GM18505 (cell line): Measurements from ENCODE around the gene SV2C.
"Not testable (repeated sequence)": the region's sequence is repeated elsewhere in the genome, so short reads cannot be mapped to it uniquely, and the experiment has no call there.

ENCODE experiments used
- ATAC-seq: cut with Tn5 transposase; IDR thresholded peaks from one replicate; pipeline ENCODE4 v1.9.1; 2021; ENCODE audit not compliant: unreplicated experiment
- POLR2A ChIP-seq: IDR thresholded peaks from 4 replicates; pipeline ENCODE4 v1.6.1; 2011; ENCODE audit warnings: borderline replicate concordance; ENCODE audit not compliant: insufficient read depth, insufficient read length; ENCODE audit errors: extremely low read depth

Gene SV2C

DNA sequence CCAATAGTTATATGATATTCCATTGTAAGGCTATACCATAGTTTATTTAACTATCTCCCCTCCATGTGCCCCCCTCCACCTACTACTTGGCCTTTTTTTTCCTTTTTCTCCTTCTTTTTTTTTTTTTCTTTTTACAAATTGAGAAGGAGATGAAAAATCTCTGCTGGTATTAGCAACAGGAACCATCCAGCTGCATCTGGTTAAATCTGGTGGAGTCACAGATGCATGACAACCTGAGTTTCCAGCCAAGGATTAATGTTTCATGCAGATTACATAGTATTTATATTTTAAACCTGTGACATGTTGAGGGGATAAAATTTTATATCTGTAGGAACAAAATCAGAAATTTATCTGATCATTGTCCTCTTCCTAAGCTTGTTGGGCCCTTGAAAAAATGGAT is 191.4 kb downstream of the SV2C start:
- no peak for TF ChIP-seq POLR2A
- ATAC-seq = no peak

DNA sequence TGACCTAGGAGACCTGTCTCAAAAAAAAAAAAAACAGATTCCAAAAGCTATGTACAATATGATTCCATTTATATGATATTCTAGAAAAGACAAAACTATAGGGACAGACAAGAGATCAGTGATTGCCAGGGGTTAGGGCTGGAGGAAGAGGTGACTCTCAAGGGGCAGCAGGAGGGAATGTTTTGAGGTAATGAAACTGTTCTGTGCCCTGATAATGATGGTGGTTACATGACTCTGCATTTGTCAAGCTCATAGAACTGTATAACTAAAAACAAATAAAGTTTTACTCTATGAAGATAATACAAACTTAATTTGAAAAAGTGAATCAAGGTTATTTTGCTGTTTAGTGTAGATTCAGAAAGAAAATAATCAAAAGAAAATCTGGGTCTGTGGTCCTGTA is 194.6 kb downstream of the SV2C start:
- TF ChIP-seq POLR2A = no peak
- ATAC-seq = no peak

DNA sequence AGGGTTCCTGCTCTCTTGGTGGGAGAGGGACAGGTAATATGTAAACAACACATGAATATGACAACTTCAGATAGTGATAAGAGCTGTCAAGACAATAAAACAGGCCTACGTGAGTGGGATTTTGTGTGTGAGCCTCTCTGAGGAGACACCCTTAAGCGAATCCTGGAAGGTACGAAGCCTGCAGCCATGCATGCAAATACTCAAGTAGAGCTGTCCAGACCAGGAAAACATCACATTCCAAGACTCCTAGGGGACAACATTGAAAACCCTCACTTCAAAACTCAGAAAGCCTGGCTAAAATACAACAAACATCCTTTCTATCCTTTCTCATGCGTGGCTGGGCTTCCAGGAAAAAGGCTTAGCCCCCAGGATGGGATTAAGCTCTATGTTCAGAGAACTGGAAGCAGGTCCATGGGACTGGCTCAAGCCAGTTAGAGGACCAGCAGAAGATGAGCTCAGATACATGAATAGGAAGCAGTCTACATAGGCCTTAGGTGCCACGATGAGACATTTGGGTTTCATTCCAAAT is 195.1 kb downstream of the SV2C start:
- TF ChIP-seq POLR2A = no peak
- no peak for ATAC-seq

DNA sequence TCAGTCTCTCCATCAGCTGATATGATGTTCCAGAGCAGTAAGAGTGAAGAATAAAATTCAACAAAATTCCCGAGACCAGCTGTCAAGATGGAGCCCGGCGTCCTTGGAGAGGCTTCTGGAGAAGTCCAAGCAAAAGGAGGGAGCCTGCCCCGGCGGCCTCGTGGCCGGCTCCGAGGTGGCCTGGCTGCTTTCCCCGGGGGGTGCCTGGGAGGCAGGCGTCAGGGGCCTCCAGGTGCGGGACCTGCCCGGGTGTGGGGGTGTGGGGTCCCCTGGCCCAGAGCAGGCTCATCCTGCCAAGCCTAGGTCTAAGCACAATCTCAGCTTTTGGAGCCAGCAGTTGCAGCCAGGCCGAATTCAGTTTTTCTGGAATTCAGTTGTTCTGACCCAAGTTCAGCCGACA is 197.3 kb downstream of the SV2C start:
- no peak for TF ChIP-seq POLR2A
- no peak for ATAC-seq

DNA sequence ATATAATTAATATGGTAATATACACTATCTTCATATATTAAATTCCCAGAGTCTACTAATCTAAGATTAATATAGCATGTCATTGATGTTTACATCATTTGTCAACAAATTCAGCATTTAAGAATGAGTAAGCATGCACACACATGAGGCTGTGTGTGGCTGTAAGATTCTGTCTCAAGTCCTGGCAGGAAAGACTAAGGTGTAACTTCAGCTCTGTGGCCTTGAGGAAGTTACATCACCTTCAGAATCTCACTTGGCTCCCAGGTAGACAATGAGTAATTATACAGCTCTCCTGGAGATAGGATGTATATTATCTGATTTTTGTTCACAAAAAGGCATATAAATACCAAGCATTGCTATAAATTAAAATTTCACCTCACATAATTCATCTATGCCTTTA is 200.5 kb downstream of the SV2C start:
- ATAC-seq = no peak
- TF ChIP-seq POLR2A = no peak

DNA sequence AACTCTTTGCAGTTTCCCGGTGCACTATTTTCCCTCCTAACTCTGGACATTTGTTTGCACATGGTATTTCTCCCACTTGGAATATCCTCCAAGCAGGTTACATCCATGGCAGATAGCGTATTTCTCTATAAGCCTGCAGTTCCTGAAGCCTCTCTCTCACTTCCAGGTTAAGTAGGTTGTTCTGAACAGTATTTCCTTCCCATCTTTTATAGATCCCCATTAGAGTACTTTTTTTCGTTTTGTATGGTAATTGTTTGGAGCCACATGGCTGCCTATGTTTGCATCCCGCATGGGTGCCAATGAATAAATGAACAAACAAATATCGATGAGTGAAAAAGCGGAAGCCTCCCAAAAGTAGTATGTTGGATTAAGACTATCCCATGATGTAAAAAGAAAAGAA is 206.5 kb downstream of the SV2C start:
- no peak for ATAC-seq
- TF ChIP-seq POLR2A = no peak

DNA sequence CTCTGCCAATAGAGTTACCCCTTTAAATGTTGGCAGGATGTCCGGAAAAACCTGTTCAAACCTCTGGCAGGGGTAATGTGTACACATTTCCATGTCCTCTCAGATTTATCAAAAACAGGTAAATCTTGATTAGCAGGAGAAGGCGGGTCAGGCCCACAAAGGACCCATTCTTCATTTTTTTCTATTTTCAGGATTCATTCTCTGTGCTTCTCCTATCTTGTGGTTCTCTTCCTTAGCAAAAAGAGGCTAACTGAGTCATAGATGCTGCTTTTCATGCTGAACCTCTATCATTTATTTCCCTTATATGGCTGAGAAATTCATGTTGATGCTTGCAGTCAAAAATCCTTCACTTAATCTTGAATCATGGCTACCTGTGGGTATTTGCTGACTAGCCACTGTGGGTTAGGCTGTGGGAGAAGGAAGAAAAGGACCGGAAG is 207.2 kb downstream of the SV2C start:
- no peak for TF ChIP-seq POLR2A
- no peak for ATAC-seq

DNA sequence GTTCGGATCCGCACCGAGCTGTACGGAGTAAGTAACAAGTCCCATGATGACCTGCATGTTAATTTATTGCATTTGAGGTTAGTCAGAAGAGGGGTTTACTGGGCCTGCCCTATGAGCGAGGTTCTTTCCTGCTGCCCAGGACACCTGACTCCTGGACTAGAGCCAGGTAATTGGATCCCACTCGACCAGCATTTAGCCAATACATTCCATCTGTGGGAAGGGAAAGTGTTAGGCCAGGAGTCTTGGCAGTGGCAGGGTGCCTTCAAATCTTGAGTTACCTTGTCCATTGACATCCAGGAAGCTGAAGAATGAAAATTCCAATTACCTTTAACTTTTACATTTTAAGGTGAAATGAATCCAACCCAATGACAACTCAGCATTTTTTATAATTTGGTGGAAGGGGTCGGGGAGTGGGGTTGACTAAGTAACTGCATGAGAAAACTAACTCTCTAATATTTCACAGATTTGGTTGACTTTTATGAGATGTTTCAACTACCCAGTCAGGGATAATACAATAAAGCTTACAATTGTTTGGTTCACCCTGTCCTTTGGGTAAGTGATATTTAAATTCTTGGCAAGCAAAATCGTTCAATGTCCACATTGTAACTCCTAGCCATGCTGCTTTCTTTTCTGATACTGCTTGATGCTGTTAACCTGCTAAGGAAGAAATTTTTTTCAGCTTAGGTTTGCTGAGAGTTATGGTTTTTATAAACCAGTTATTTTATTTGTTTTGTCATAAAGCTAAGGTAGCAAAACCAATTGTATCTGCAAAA is 208.3 kb downstream of the SV2C start:
- ATAC-seq = no peak

DNA sequence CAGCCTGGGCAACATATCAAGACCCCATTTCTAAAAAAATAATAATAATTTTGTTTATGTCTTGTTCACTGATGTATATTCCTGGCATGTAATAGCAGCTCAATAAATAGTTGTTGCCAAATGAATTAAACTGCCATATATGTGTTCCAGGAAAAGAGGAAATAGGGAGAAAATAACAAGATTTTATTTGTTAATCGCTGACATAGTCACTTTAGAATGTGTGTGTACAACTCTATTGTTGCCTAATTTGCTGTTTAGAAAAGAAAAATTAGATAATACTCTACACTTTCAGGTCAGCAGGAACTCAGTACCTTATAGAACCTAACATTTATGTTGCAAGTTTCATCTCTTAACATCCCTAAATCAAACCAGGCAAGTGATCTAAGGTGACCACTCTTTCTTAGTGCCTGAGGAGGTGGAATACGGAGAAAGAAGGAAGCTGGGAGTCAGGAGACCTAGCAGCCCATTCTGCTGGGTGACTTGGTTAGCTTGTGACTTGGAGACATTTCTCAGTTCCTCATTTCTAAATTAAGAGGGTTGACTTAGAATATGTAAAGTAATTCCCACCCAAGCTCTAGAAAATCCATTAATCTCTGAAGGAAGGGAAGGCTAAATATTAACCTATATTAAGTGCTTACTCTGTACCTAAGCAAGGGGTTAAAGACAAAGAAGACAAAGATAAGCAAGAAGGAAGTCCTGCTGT is 209.6 kb downstream of the SV2C start:
- ATAC-seq = no peak
- no peak for TF ChIP-seq POLR2A

More for the DNA sequence above, 208.3 kb downstream of the SV2C start:
- no peak for TF ChIP-seq POLR2A

DNA sequence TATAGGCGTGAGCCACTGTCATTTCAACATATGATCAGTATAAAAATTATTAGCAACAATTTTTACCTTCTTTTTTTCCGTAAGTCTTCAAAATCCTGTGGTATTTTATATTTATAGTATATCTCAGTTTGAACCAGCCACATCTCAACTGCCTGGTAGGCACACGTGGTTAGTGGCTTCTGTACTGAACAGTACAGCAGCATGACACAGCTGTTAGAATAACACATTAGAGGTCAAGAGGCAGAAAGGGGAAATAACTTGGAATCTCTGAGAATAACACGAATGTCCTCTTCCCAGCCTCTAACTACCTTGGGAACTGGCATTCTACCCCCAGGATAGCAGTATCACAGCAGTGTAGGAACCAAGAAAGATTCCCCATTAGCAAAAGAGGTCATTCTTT is 211.4 kb downstream of the SV2C start:
- no peak for TF ChIP-seq POLR2A
- no peak for ATAC-seq

DNA sequence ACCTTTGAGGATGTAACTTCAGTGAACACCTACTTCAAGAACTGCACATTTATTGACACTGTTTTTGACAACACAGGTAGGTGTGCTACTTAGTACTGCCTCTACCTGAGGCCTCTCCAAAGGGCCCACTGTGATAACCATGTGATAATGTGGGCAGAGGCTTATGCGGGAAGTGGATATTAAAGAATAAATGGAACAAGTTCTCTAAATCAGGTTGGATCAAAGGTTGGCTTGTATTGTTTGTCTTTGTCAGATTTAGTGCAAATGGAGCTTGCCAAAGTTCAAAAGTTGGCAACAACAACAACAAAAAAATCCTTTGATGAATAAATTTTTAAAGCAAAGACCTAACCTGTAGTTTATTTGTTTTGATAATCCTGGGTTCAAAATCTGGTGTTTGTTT is 215.7 kb downstream of the SV2C start:
- TF ChIP-seq POLR2A = no peak
- ATAC-seq = no peak

DNA sequence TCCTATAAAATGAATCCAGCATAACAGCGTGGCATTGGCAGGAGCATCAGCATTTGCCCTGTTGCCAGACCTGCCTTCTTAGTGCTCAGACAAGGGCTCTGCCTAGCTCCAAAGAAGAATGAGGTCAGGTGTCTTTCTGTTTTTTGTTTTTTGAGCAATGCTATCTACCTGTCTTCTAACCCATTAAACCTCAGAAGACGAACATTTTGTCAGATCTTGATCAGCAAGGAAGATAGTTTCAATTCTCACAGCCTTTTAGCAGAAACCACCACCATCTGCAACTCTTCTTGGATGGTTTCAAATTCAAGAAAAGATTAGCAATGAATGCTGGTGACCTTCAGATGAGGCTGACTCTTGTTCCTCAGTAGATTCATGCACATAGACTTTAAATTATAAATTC is 216.4 kb downstream of the SV2C start:
- no peak for TF ChIP-seq POLR2A
- ATAC-seq = no peak

DNA sequence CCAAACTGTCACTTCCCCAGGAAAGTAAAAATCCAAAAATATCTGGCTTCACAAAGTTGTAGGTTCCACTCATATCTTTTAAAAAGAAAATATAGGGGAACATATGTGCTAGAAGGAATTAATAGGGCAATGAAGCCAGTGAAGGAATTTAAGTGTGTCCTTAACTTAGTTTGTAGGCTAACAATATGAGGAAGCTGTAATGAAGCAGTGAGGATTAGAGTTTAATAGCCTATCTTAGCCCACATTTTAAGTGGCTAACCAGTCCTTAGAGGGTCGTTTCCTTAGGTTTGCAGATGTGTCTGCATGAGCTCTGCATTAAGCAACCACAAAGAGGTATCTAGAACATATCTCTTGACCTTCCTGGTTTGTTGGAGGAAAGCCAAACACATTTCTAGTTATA is 218.7 kb downstream of the SV2C start:
- not testable (repeated sequence) for ATAC-seq

DNA sequence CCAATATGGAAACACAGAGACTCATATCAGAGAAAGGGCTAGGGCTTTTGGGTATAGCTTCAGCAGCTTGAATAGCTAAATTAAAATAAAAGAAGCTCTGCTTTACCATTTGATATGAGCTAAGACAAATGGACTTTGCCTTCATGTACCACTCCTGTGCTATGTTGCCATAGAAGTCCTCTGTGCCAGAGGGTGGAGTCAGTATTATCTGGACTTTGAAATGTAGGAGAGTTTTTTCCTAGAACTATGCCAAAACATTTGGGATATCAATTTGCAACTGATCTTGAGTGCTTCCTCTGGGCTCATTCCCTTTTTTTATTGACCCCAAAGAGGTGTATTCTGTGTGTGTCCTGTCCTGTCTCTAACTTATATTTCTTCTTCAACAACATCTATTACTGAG is 219.5 kb downstream of the SV2C start:
- not testable (repeated sequence) for ATAC-seq
